Stimulated activated CD4-positive, alpha-beta T cell treated with anti-CD3 and anti-CD28 coated beads, Interleukin-4, amount 100 ng/mL, for 24 hours (primary cell): Measurements from ENCODE around the gene DRD3.
A peak's percentile ranks its signal among the peaks of the same experiment; 100 is the strongest.

Experiments used
- DNase-seq: peaks from one replicate; pipeline ENCODE4 v3.0.0-alpha.2; 2020

DRD3 gene

DNA sequence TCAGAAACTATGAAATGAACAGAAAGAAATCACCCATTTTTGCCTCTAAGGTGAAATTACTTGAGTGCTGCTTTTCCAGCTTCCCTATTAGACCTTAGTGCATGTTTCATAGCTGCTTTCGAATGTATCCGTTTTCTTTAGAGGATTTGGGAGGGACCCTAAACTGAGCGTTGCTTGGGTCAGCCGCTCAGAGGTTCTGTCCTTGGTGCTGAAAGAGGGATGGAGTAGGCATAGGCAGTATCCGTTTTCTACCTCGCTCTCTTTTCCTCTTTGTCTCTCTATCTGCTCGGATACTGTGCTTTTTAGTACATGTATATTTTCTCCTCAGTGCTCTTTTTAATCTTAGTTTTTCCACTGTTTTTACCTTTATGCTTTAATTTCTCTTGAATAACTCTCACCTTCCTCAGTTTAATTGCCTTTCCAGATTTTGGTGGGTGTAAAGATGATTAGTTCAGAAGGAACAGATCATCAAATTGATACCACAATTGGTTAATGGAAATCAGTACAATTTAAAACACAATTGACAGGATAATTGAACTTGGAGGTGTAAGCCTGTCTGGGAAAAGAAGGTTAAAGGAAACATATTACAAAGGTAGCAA is at the start of gene DRD3:
Gene DRD3 (minus strand): TSS at position 283 of the 599 bp plus-strand sequence. CDS start 7,060 bp downstream, outside the sequence.
- DNase-seq = no peak

DNA sequence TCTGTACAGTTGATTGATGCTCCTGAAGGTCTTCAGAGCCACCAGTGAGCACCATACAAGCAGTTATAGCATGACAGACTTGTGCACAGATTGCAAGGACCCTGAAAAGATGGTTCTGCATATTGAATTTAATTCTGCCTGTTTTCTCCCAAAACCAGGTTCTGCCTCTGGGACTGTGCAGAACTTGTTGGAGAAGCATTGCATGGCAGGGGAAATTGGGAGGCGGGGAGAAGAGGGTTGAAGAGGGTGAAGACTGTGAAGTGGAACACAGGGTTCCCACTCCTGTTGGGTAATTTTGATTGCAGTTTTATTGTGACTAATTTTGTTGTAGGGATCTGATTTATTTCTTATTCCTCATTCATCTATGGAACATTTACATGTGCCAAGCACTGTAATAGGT is 48.2 kb upstream of the DRD3 start:
- no peak for DNase-seq

DNA sequence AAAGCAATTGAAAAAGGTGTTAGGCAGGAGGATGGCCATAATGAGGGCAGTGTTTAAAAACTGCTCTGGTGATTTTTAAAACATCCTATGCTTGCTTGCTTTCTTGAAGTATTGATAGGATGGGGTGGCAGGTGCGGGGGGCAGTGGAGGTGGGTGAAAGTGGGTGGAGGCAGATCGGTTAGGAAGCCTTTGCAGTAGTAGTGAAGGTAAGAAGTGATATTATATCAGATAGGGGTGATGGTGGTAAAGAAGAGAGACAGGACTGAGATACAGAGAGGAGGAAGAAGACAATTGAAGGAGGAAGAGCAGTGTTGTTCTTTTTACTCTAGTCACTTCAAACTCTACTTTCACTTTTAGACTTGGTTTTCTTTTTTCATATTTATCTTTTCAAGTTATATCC is 47.5 kb upstream of the DRD3 start:
- no peak for DNase-seq

DNA sequence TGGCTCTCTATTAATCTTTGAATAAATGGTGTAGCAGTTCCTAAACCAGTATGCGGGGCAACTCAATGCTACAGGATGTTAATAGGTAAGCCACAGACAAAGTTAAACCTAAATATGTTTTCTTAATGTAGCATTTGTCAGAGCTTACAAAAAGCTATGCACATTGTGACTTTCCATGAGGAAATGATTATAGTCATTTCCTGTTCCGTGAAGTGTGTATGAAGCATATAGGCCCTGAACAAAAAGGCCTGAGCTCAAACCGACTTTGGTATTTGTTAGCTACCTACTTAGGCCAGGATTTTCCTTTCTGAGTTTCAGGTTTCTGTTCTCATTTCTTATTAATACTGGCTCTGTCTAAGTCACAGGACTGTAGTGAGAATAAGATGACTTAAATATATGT is 44.3 kb upstream of the DRD3 start:
- DNase-seq = peak; percentile 41

DNA sequence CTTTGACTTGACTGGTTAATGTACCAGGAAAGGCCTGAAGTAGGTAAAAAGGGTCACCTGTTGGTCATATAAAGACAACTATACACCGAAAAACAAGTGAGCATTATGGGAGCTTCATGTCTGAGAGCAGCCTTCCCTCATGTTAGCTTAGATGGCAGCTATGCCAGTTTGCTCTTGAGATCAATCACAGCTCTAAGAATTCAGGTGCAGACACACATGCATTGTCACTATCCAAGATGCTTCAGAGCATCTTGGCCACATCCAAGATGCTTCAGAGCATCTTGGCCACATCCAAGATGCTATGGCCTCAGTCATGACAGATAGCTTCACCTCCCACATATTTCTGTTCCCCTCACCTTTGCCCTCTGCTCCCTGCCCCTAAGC is 43.0 kb upstream of the DRD3 start:
- no peak for DNase-seq

DNA sequence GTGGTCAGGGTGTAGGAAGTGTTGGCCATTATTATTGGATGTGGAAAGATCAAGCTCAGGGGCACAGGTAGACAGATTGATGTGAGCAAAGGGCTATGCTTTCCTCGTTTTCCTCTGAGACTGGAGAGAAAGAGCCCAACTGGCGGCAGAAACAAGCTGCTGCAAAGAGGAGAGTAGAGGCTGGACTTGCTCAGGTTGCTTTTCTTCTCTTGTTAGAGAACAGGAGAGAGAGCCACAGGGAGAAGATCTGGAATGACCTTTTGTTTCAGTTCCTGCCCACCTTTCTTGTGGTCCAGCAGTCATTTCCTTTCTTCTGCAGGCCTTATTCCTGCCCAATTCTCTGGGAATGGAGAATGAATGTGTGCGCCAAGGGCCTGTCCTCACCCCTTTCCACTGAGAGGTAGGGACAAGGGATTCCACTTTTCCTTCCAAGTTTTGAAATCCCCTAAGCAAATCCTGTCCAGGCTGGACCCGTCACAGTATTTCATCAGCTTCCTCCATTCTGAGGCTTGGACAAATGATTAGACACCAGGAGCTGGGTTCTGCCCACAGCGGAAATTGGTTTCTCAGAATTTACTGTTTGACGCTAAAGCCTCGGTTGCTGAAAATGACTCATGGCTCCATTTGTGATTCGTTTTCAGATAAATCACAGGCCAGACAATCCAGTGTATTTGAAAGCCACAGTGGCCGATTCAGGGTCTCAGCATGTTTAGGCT is 42.5 kb upstream of the DRD3 start:
- DNase-seq = peak; percentile 66

DNA sequence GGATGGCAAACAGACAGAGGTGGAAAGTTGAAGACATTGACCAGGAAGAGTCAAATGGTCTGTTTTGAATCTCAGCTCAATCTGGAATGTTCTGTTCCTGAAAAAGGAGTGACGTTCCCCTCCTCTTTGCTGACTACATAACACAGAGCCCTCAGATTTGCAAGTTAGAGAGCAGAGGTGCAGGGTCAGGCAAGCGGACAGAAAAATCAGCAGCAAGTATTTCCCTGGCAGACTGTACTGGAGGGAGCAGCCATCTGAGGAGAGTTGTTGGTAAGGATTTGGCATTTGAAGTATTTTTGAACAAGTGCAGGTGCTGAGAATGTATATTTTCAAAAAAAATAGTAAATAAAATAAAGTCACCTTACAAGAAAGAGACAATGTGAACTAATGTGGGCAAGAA is 40.9 kb upstream of the DRD3 start:
- DNase-seq = no peak

DNA sequence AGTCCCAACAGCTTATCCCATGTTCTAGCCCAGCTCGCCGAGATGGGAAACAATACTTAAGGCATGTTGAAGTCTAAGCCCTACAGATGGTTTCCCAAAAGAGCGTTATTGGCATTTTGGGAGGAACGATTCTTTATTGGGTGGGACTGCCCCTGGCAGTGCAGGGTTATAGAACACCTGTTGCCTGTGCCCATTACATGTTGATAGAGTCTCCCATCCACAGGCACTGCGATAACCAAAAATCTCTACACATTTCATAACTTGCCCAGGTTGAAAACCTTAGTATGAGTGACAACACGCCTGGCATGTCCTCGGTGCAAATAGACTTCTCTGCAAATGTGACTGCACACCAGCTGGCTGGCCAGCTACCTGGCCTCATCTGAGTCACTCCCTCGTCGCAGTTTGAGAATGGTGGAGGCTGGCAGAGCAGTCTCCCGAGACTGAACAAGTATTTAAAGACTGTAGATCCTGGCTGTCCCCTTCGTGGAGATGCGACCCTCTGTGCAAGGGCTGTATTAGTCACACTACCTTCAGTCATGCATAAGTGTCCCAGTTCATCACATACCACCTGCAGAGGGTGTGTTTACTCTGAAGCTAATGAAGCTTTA is 39.8 kb upstream of the DRD3 start:
- no peak for DNase-seq

DNA sequence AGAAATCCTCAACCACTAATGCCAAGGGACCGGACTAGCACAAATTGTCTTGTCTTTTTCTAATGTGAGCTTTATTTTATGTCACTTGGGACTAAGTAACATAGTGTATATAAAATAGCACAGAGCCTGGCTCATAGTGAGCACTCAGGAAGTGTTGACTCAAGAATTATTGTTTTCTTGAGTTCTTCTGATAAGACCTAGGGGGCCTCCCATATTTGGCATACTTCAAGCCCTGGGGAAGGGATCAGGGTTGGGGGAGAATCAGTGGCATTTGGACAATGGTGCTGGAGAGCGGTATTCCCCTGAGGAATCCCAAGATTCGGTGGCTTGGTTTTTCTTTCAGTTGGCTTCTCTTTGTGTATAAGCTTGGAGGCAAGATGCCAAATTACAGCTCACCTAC is 39.2 kb upstream of the DRD3 start:
- DNase-seq = no peak

DNA sequence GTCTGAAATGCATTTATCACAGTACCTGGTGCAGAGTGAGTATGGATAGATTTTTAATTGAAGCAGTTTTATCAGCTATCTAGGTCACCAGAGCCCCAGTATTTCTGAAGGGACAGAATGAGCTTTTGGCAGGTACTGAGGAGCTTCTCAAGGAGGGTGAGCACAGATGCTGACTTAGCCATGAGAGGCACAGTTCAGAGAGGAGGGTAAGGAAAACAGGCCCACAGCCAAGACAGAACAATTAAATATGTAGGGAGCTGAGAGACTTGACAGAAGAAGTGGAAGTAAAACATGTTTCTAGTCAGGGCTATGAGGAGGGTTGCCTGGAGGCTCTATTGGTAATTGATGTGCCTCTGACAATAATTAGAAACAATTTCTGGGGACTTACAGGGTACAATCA is 38.4 kb upstream of the DRD3 start:
- no peak for DNase-seq

DNA sequence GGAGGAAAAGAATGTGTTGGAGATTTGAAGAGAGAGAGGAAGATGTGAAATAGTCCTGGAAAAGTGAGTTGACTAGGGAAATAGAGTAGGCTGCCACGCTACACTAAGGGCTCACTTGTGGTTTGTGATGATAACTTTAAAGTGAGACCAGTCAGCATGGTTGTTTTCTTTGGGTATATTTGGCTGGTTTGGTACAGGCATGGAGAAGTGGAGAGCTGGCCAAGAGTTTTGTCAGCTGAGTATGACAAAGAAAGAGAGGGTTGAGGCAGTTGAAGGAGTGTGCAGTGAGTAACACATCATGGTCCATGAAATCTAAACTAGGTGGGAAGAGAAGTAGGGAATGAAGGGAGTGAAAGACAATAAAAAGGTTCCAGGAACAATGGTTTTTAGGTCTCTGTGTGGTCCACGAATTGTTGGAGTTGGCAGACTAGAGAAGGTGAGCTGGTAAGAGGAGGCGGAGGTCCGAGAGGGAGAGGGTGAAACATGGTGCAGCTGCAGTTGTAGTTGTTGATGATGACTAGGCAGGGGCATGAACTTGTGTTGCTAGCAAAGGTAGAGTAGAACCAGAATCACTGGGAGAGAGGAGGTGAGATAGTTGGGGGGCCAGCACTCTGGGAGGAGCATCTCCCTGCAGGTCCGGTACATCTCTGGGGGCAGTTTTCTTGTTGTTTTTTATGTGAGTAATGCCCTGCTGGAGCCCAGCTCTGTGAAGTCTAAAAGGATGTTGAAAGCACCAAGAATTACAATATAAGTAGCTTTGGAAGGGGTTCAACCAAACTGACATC is 37.5 kb upstream of the DRD3 start:
- no peak for DNase-seq

DNA sequence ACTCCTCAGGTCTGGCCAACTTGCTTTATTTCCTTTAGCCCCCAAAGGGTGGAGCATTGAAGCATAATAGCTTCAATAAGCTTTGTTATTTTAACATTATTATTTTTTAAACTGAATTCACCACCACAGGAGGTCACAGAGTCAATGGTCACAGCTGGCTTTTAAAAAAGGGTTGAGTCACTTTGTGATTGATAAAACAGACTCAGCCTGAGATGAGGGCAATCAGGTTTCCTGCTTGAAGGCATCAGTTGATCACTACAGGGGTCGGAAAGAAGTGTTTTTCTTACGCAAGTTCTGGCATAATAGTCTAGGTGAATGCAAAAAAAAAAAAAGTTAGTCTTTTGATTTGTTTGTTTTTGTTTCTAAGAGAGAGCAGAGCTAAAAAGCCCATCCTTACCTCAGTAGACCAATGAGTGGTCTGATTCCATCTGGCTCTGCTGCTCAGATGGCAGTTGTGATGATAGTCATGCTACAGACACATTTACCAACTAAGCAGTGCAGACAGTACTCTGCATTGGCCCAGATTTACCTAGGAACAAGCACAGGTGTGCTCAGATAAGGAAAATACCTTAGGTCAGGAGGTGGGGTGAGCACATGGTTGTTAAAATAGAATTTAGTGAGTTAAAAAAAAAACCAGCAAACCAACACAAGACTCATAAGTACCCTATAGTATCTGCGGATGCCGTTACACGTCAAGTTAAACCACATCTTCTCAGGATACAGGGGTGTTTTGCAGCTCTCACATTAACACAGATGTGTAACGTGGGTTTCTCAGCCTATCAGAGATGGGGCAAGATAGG is 35.9 kb upstream of the DRD3 start:
- DNase-seq = peak; percentile 56

DNA sequence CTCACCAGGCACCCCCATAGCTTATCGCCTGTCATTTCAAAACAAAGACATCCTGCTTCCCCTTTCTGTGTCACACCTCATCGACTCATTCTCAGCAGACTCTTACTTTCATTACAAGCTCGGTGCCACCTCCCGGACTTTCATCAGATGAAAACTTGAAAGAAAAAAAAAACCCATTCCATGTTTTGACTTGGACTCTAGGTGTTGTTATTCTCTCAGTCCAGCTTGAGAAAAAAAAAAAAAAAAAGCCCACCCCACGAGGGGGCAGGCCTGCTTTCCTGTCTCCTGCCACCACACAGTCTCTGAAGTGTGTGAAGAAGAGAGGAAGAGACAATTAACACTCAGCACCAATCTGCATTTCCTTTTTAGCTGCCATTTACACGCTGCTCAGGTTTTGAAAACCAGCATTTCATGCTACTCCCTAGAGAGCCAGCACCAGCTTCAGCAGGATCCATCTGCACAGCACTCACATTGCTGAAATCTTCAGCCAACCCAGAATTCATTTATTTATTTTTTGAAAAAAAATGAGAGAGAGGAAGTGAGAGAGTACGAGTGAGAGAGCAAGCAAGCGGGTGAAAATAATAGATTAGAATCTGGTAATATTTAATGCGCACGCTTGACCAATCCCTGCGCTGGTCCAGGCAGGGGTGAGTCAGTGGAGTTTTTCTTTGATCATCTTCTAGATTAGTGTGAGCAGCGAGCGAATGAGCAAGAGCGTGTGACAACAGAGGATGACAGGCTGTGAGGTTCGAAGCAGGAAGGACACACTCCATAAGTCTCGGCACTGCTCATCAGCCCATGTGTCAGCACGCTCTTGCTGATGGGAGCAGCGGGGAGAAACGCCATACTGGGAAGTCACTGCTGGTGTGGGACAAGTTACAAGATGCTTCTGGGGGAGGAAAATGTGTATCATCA is 35.0 kb upstream of the DRD3 start:
- peak; percentile 82 for DNase-seq

DNA sequence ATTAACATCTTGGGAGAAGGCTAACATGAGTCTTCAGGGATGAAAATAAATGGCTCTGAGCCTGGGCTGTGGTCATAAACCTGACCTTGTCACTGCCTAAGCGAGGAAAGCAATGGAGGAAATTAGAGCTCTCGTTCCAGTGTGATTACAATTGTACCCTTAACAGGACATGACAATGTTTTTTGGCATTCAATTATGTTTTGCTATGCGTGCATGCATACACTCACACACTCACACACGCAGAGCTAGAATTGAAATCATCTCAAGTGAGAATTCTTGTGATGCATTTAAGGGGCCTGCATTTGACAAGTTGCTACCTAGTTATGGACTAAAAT is 34.4 kb upstream of the DRD3 start:
- DNase-seq = no peak

DNA sequence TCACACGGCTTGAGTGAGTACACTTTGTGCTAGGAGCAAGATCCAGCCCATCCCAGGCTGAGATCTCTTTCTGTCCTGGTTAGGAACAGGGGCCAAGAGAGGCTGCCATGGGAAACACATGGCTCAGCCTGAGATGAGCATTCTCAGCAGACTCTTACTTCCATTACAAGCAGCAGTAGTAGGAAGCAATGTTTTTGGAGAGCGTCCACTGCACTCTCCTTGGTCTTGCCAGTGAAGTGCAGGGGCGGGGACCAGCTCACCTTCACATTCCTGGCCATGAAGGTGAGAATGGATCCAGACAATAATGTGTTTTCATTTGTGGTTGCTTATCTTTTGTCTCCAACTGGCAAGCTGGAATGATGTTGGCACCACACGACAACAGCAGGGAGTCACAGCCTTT is 33.8 kb upstream of the DRD3 start:
- DNase-seq = no peak

DNA sequence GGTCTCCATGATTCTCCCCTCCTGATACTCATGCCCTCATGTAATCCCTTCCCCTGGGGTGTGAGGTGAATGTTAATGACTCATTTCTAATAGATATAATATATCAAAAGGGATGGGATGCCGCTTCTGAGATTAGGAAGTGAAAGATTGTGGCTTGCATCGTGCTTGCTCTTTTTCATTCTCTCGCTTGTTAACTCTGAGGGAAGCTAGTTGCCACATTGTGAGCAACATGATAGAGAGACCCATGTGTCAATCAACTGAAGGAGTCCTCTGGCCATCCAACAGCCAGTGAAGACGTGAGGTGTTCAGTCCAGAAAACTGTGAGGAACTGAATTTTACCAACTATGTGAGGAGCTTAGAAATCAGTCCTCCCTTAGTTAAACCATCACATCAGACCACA is 28.9 kb upstream of the DRD3 start:
- no peak for DNase-seq

DNA sequence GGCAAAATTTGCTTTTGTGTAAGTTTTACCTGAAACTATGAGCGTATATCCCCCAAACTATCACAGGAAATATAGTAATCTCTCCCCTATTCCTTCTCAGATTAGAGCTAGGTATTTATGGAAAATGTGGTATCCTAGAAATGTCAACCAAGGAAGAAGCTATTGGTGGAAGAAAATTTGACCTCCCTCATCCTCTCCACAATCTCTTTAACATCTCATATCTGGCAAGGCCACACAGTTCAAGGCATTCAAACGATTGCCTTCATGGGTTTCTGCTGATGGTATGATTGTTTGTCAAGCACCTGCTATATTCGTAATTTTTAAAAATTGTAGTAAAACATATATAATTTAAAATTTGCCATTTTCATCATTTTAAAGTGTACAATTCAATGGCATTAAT is 27.5 kb upstream of the DRD3 start:
- no peak for DNase-seq

DNA sequence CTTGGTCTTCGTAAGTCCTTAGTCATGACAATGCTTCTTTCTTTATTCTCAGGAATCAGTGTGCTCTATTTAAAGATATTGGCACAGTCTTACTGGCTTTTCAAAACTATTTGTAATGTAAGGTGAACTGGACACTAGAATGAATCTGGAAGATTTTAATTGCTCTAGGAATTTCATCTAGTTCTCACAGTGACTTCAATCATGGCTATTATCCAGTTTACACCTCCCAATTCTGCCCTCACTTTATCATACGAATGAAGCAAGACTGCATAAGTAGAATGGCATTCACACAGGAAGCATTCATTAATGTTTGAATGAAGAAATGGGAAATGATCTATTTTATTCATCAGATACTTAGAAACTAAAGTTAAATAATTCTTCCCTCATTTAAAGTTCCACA is 26.7 kb upstream of the DRD3 start:
- DNase-seq = no peak

DNA sequence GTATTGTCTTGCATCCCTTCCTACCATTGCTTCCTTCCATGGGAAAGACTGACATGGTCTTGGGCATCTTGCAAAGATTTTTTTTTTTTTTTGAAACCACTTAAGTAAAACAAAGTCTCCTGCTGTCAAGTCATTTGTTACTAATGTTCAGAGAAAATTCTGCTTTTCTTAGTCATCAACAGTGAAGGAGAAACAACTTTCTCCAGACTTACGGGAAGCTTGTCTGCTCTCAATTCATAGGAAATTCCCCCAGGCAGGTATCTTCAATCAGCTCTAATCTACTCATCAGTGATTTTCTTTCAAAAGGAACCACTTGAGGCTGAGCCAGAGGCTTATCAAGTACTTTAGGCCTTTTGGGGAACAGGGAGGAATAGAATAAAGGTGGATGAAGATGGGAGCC is 15.9 kb upstream of the DRD3 start:
- DNase-seq = no peak

DNA sequence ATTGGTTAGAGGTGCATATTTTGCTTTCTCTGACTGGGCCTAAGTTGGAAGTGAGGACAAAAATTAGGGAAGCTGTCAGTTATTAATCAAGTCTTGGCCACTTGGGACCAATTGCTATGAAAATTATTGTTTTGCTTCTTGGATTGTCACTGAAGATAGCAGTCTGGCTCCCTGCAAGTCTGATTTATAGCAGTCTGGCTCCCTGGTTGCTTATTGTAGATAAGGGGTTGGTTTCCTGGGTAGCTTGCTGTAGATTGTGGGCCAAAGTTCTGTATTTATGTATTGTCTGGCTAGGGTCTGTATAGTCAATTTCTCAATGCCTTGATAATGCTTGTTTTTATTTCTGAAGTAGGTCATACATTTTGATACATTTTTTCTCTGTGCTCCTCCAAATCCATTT is 13.3 kb upstream of the DRD3 start:
- DNase-seq = no peak

DNA sequence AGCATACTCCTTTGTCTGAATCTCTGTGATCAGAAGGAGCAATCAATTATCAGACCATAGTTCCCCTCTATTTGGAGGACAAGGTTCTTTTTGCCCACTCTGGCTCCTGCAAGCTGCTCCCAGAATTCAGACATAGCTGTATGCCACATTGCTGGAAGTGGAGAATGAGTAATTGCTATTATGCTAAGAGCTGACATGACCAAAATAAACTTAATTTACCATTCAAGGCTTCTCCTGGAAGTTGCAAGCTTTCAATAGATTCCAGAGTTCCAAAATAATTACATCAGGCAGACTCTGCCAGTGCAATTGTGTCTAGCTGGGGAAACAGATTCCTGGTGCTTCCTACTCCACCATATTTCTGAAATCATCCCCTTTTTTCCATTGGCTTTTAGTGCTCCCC is 7.6 kb upstream of the DRD3 start:
- no peak for DNase-seq

DNA sequence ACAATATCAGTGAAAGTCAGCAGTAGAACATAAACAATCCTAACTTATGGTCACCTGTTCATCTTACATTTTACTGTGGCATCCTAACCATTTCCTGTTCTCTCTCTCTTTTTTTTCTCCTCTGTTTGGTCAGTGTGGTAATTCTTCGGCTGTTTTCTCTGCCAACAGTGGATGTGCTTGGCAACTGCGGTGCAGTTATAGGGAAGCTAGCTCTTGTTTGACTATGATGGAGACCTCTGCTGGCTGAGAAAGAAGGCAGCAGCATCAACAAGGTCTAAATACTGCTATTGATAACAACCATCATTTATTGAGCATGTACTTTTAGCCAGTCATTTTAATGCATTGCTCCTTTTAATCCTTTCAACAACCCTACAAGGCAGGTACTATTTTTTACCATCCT is 723 bp upstream of the DRD3 start:
- DNase-seq = no peak
